GM06990 (cell line): ENCODE data around the gene SYTL2.
"Not testable (repeated sequence)": the region's sequence is repeated elsewhere in the genome, so short reads cannot be mapped to it uniquely, and the experiment has no call there.

ENCODE experiments used
- DNase-seq: peaks from one replicate; pipeline ENCODE4 v3.0.0-alpha.2; 2011; ENCODE audit not compliant: insufficient read length; ENCODE audit errors: extremely low read depth
- H3K27me3 ChIP-seq: replicated peaks from 2 replicates; pipeline ENCODE4 v1.6.0; 2011; ENCODE audit warnings: low read length; ENCODE audit not compliant: control insufficient read depth, insufficient read depth
- H3K36me3 ChIP-seq: 2 replicates; pipeline ENCODE4 v1.5.1; 2011; ENCODE audit warnings: low read length; ENCODE audit not compliant: control insufficient read depth, insufficient read depth
- H3K4me3 ChIP-seq: replicated peaks from 2 replicates; pipeline ENCODE4 v1.5.1; 2011; ENCODE audit warnings: low read depth, mild to moderate bottlenecking, control low read depth, low read length
- TF ChIP-seq, protein P1 (sequence below): IDR thresholded peaks from 2 replicates; pipeline ENCODE4 v1.5.1; 2011; ENCODE audit warnings: low read length, control low read depth, mild to moderate bottlenecking, inconsistent platforms; ENCODE audit not compliant: insufficient read depth, poor library complexity, severe bottlenecking

SYTL2 gene

DNA sequence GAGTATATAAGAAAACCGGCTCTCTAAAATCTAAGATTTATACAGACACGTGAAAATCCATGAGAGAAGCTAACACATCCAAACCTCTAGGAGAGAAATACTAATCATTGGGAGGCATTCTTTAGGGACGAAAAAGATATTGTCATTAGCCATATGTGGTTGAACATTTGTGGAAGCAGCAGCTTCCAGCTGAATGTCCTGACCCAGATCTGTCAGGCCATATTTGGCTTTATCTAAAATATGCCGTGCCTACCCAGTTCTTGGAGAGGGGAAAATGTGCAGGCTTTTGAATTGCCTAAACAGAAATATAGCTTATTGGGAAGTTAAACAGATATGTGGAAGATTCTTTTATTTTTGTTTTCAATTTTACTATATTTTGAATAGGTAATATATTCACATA lies 131.4 kb downstream of the SYTL2 start:
- DNase-seq, result no peak

DNA sequence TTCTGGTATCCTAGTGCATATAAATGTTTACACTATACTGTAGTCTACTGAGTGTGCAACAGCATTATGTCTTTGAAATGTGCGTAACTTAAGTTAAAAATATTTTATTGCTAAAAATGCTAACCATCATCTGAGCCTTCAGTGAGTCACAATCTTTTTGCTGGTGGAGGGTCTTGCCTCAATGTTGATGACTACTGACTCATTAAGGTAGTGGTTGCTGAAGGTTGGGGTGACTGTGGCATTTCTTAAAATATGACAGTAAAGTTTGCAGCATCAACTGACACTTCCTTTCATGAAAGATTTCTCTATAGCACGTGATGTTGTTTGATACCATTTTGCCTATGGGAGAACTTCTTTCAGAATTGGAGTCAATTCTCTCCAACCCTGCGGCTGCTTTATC lies 137.5 kb downstream of the SYTL2 start:
- no peak for DNase-seq
- no peaks in the 10 kb centered on the region; the same call in 1 of the 2 replicates for H3K27me3 ChIP-seq
- no peaks in the 10 kb centered on the region for H3K36me3 ChIP-seq
- TF ChIP-seq, protein P1, sequence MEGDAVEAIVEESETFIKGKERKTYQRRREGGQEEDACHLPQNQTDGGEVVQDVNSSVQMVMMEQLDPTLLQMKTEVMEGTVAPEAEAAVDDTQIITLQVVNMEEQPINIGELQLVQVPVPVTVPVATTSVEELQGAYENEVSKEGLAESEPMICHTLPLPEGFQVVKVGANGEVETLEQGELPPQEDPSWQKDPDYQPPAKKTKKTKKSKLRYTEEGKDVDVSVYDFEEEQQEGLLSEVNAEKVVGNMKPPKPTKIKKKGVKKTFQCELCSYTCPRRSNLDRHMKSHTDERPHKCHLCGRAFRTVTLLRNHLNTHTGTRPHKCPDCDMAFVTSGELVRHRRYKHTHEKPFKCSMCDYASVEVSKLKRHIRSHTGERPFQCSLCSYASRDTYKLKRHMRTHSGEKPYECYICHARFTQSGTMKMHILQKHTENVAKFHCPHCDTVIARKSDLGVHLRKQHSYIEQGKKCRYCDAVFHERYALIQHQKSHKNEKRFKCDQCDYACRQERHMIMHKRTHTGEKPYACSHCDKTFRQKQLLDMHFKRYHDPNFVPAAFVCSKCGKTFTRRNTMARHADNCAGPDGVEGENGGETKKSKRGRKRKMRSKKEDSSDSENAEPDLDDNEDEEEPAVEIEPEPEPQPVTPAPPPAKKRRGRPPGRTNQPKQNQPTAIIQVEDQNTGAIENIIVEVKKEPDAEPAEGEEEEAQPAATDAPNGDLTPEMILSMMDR, result no peak
- H3K4me3 ChIP-seq, result no peak overlapping the region

More for the DNA sequence above, 131.4 kb downstream of the SYTL2 start:
- Histone ChIP-seq H3K4me3 (no peak overlapping the region), H3K27me3 (no peaks in the 10 kb centered on the region), H3K36me3 (no peaks in the 10 kb centered on the region)
- TF ChIP-seq, protein P1, result no peak

DNA sequence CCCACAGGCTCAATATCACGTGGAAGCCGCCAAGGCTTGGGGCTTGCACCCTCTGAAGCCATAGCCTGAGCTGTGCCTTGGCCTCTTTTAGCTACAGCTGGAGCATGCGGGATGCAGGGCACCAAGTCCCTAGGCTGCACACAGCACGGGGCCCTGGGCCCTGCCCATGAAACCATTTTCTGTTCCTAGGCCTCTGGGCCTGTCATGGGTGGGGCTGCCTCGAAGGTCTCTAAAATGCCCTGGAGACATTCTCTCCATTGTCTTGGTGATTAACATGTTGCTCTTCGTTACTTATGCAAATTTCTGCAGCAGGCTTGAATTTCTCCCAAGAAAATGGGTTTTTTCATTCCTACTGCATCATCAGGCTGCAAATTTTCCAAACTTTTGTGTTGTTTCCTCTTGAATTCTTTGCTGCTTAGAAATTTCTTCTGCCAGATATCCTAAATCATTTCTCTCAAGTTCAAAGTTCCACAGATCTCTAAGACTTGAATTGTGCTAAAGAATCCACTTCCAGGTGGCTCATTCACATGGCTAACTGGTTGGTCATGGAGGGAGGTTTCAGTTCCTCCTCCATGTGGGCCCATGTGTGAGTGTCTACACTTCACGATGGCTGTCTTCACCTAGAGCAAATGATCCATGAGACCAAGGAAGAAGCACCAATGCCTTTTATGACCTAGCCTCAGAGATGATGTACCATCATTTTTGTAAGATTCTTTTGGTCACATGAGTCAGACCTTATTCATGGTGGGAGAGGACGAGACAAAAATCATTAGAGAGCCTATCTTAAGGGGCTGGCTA lies 138.6 kb downstream of the SYTL2 start:
- no peak overlapping the region for H3K4me3 ChIP-seq
- no peak for DNase-seq
- TF ChIP-seq, protein P1, result no peak
- no peaks in the 10 kb centered on the region for H3K36me3 ChIP-seq
- no peaks in the 10 kb centered on the region; the same call in 1 of the 2 replicates for H3K27me3 ChIP-seq

DNA sequence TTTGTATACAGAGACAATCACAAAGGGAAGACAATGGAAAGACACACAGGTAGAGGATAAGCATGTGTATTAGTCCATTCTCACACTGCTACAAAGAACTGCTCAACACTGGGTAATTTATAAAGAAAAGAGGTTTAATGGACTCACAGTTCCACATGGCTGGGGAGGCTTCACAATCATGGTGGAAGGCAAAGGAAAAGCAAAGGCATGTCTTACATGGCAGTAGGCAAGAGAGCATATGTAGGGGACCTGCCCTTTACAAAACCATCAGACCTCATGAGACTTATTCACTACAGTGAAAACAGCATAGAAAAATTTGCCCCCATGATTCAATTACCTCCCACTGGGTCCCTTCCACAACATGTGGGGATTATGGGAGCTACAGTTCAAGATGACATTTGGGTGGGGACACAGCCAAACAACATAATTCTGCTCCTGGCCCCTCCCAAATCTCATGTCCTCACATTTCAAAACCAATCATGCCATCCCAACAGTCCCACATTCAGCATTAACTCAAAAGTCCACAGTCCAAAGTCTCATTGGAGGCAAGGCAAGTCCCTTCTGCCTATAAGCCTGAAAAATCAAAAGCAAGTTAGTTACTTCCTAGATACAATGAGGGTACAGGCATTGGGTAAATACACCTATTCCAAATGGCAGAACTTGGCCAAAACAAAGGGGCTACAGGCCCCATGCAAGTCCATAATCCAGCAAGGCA lies 139.8 kb downstream of the SYTL2 start:
- DNase-seq, H3K27me3 ChIP-seq, H3K4me3 ChIP-seq, H3K36me3 ChIP-seq: not testable (repeated sequence)

DNA sequence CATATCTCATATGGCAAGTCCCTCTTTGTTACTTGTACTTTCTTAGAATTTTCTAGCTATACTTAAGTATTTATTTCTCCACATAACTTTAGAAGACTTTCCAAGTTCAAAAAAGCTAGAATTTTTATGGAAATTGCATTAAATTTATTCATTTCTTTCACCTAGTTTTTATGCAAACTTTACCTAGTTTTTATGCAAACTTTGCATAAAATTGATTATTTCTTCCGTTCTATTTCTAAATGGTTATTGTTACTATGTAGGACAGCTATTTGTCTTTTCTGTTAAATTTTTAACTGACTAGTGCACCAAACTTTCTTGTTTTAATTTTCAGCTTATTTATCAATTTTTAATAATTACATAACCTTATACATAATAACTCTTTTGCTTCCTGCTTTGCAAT lies 142.8 kb downstream of the SYTL2 start:
- TF ChIP-seq, protein P1, result no peak
- Histone ChIP-seq H3K4me3 (no peak overlapping the region), H3K36me3 (no peaks in the 10 kb centered on the region; the same call in 1 of the 2 replicates), H3K27me3 (no peaks in the 10 kb centered on the region)
- no peak for DNase-seq

DNA sequence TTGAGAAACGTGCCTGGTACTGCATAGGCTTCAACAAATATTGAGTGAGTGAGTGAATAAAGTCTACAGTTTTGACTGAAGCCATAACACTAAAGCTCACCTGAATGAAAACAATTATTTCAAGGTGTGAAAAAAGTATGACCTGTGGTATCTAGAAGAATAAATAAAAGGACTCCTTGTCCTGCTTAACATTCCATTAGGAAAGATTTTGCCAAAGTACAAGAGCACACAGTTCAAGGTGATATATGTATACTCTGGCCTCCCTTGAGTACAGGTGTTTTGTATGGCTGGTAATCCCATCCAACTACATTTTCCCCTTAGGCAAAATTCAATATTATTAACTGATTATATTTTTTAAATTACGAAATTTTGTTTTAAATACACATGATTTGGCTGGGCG lies 144.3 kb downstream of the SYTL2 start:
- DNase-seq, result no peak
- Histone ChIP-seq H3K4me3 (no peak overlapping the region), H3K27me3 (no peaks in the 10 kb centered on the region), H3K36me3 (no peaks in the 10 kb centered on the region; the same call in 1 of the 2 replicates)
- TF ChIP-seq, protein P1, result no peak
